ENCODE measurements around the gene THNSL1. TPM values are rescaled to one million over a fixed set of nuclear protein-coding genes. Genes with fewer than 3 reads are reported as not detected.

THNSL1 gene
- polyA plus RNA-seq, 1 donor from 2014 or later, result 5.1 TPM

DNA sequence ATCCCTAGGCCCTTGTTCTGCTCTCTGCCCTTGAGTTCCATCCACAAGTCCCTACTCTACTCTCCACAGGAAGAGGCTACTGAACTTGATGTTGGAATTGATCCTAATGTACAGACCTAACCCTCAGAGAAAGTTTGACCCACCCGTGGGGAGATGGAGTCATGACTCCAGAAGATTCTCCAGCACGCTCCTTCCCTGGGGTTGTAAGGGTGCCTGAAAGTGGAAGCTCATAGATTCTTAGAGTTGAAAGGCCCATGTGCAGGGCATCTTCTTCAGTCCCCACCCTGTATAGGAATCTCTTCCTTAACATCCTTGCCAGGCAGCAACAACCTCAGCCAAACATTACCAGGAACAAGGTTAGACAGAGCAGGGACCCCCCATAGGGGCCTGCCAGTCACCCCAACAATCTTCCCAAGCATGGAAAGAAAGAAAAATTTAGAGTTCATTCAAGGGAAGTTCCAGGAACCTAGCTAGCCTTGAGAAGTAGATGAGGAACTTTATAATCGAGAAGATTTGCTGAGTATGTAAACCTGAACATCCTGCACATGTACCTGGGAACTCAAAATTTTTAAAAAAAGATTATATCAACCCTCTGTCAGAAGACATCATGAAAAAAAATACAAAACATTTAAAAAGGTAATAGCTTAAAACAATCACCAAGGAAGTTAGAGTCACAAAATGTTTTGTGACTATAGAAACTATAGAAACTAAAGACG is 49.5 kb downstream of the THNSL1 start:
- Histone ChIP-seq H3K79me2 (replicated peaks; ENCODE audit: insufficient read depth, low read length) (no peaks in the 10 kb centered on the region), H3K27ac (ENCODE audit: low read length) (no peak overlapping the region), H3K4me3 (ENCODE audit: low read length) (no peak overlapping the region), H3F3A (ENCODE audit: insufficient read depth, low read length, poor library complexity, severe bottlenecking) (no peaks in the 10 kb centered on the region), H3K9ac (ENCODE audit: low read length) (no peak overlapping the region), H3K4me2 (ENCODE audit: low read length) (no peak overlapping the region), H3K27me3 (ENCODE audit: insufficient read depth, low read depth, low read length) (no peaks in the 10 kb centered on the region), H3K9me2 (ENCODE audit: insufficient read depth, low read length) (no peaks in the 10 kb centered on the region), H2AFZ (ENCODE audit: low read depth, low read length) (no peak overlapping the region), H3K36me3 (ENCODE audit: insufficient read depth, low read length) (no peaks in the 10 kb centered on the region), H4K20me1 (ENCODE audit: insufficient read depth) (no peaks in the 10 kb centered on the region), H3K9me3 (ENCODE audit: low read length) (no peaks in the 10 kb centered on the region)
- TF ChIP-seq CTCF (IDR thresholded peaks at IDR 0.05; ENCODE audit: poor library complexity, severe bottlenecking) (no peak), TAF1 (IDR thresholded peaks at IDR 0.05; ENCODE audit: low read depth) (no peak), EZH2 (IDR thresholded peaks at IDR 0.05; ENCODE audit: borderline replicate concordance, insufficient read depth, low read length, poor library complexity, severe bottlenecking) (no peak), EP300 (conservative IDR thresholded peaks at IDR 0.05; ENCODE audit: poor library complexity, severe bottlenecking) (no peak), SMC3 (conservative IDR thresholded peaks at IDR 0.05; ENCODE audit: poor library complexity) (no peak), RAD21 (conservative IDR thresholded peaks at IDR 0.05) (no peak), MXI1 (conservative IDR thresholded peaks at IDR 0.05; ENCODE audit: poor library complexity, severe bottlenecking) (no peak), POLR2AphosphoS5 (IDR thresholded peaks at IDR 0.05) (no peak)

- Histone ChIP-seq H3K4me3 (ENCODE audit: low read length) (no peak overlapping the region), H3K36me3 (ENCODE audit: insufficient read depth, low read length) (no peaks in the 10 kb centered on the region), H3K9me3 (ENCODE audit: low read length) (no peaks in the 10 kb centered on the region), H4K20me1 (ENCODE audit: insufficient read depth) (no peaks in the 10 kb centered on the region), H3K4me2 (ENCODE audit: low read length) (no peak overlapping the region), H3F3A (ENCODE audit: insufficient read depth, low read length, poor library complexity, severe bottlenecking) (no peaks in the 10 kb centered on the region), H3K79me2 (replicated peaks; ENCODE audit: insufficient read depth, low read length) (no peaks in the 10 kb centered on the region), H2AFZ (ENCODE audit: low read depth, low read length) (no peak overlapping the region), H3K27me3 (ENCODE audit: insufficient read depth, low read depth, low read length) (no peaks in the 10 kb centered on the region), H3K9ac (ENCODE audit: low read length) (no peak overlapping the region), H3K27ac (ENCODE audit: low read length) (no peak overlapping the region), H3K9me2 (ENCODE audit: insufficient read depth, low read length) (no peaks in the 10 kb centered on the region)
- TF ChIP-seq SMC3 (conservative IDR thresholded peaks at IDR 0.05; ENCODE audit: poor library complexity) (no peak), EZH2 (IDR thresholded peaks at IDR 0.05; ENCODE audit: borderline replicate concordance, insufficient read depth, low read length, poor library complexity, severe bottlenecking) (no peak), CTCF (IDR thresholded peaks at IDR 0.05; ENCODE audit: poor library complexity, severe bottlenecking) (no peak), RAD21 (conservative IDR thresholded peaks at IDR 0.05) (no peak), EP300 (conservative IDR thresholded peaks at IDR 0.05; ENCODE audit: poor library complexity, severe bottlenecking) (no peak), MXI1 (conservative IDR thresholded peaks at IDR 0.05; ENCODE audit: poor library complexity, severe bottlenecking) (no peak), POLR2AphosphoS5 (IDR thresholded peaks at IDR 0.05) (no peak), TAF1 (IDR thresholded peaks at IDR 0.05; ENCODE audit: low read depth) (no peak)
- TF ChIP-seq, protein P1, sequence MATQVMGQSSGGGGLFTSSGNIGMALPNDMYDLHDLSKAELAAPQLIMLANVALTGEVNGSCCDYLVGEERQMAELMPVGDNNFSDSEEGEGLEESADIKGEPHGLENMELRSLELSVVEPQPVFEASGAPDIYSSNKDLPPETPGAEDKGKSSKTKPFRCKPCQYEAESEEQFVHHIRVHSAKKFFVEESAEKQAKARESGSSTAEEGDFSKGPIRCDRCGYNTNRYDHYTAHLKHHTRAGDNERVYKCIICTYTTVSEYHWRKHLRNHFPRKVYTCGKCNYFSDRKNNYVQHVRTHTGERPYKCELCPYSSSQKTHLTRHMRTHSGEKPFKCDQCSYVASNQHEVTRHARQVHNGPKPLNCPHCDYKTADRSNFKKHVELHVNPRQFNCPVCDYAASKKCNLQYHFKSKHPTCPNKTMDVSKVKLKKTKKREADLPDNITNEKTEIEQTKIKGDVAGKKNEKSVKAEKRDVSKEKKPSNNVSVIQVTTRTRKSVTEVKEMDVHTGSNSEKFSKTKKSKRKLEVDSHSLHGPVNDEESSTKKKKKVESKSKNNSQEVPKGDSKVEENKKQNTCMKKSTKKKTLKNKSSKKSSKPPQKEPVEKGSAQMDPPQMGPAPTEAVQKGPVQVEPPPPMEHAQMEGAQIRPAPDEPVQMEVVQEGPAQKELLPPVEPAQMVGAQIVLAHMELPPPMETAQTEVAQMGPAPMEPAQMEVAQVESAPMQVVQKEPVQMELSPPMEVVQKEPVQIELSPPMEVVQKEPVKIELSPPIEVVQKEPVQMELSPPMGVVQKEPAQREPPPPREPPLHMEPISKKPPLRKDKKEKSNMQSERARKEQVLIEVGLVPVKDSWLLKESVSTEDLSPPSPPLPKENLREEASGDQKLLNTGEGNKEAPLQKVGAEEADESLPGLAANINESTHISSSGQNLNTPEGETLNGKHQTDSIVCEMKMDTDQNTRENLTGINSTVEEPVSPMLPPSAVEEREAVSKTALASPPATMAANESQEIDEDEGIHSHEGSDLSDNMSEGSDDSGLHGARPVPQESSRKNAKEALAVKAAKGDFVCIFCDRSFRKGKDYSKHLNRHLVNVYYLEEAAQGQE (IDR thresholded peaks at IDR 0.05; ENCODE audit: borderline replicate concordance), result no peak
These were observed 52.0 kb downstream of the THNSL1 start for GRCh38 chr10:25068152-25069058.
